Measurements from ENCODE around the gene NCK2.

NCK2 gene

DNA sequence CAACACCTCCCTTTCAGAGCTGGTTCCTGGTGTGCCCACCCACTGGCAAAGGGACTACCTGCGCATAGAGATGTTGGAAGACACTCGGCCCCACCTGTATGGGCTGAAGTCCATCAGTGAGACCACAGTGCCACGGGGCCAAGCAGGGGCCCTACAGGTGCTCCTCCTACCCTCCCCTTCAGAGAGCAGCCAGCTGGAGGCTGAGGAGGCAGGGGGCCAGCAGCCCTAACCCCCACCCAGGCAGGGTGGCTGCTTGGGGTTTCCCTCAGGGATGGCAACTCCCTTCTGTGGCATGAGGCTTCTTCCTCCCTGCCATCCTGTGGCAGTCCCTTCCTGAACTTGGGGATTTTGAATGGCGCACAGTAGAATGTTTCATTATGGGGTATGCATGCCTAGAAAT lies 125.3 kb downstream of the NCK2 start:
- no peak for DNase-seq (ENCODE audit: low read depth in 2 of 2)

DNA sequence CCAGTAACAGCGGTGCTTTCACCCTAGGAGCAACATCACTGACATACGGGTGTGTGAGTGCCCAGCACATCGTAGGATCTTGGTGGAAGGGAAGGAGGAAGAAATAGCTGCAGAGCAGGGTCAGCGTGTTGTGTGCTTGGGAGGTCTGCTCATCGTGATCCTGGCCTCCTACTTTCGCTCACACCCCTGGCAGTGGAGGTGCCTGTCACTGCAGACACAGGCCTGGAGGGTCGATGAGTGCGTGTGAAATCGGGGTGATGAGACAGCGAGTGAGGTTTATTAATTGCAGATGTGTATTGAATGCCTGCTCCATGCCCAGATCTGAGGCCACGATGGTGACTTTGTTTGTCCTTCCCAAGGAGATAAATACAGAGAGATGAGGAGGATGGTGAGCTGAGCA lies 126.1 kb downstream of the NCK2 start:
- DNase-seq (ENCODE audit: low read depth in 2 of 2): no peak

DNA sequence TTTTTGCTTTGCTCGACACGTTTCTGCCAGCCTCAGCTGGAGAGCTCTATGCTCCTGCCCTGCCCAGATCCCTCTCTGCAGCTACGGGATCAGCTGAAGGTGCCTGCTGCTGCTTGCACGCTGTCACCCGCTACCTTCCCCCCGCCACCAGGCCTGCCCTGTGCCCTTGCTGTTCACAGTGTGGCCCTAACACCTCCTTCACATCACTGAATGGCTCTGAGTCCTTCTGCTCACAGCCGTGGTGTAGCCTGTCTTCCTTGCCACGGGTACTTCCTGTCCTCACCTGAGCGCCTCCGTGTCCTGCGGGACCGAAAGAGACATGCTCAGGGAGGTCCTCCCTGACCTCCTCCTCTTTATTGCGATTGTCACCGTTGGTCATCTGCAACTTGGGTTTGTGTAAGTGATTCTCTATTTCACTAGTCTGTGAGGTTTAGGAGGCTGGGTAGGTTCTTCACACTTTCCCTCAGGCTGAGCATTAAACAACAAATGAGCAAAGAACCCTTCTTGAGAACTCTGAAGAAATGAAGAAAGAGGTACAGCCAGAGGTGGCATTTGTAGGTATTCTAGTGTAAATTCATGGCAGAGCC lies 127.5 kb downstream of the NCK2 start:
- DNase-seq (ENCODE audit: low read depth in 2 of 2): no peak

DNA sequence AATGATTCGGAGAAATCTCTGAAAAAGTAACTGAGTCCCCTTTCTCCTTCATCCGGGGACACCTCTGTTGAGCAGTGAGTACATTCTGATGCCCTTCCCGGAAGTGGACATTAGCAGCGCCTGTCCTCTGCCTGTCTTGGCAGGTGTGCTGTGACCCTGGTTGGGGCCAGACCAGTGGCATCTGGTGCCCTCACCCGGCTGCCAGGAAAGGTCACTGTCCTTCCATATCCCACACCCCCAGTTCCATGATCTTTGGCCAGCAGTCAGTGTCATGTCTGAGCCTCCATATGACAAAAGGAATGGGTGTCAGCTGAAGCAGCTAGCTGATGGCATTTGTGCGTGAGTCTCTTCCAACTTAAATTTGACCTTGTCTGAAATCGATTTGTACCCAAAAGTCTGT lies 128.1 kb downstream of the NCK2 start:
- DNase-seq (ENCODE audit: low read depth in 2 of 2): no peak

DNA sequence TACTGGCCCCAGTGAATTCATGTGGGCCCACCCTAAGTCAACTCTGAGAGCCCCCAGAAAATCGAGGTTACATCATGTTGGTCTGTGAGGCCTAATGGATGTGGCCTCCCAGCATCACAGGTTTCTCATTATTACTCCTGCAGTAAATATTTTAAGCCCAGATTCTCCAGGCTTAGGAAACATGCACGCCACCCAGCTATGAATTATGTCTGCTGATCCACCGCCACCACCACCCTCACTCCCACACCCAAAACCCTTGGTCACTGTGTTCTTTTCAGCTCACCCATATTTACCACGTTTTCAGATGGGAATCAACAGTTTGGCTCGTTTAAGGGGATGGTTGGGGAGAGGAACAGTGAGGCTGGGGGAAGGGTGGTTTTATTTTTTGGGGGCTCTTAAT lies 128.6 kb downstream of the NCK2 start:
- no peak for DNase-seq (ENCODE audit: low read depth in 2 of 2)

DNA sequence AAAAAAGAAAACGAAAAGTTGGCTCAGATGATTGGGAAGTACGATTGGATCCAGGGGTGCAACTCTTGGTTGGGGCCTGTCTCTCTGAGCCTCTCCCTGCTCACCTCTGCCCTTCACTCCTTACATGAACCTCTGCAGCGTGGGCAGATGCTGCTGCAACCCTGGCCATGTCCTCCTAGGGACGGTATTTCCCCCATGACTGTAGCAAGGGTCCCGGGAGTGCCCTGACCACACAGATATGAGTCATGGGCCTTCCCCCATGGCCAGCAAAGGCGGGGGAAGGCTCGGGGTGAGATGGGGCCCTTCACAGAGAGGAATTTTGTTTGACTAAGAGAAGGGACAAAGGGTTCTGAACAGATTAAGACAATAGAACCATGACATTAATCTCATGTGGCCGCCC lies 129.0 kb downstream of the NCK2 start:
- DNase-seq (ENCODE audit: low read depth in 2 of 2): peak; percentile 76 to 81

DNA sequence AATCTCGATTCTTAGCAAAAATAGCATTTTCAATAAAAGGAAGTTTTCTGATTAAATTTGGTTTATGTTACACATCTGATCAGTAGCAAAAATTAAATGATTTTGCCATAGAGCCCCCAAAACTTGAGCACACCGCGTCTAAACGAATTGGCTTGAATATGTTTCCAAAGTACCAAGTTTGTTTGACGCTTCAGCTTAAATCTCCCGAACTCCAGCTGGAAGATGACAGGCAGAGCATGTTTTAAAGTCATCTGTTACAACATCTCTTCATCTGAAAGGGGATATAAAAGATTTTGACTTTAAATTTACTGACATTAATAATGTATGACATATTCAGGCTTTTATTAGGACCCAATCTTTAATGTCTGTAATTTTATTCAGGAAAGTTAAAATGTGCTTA lies 129.8 kb downstream of the NCK2 start:
- no peak for DNase-seq (ENCODE audit: low read depth in 2 of 2)

DNA sequence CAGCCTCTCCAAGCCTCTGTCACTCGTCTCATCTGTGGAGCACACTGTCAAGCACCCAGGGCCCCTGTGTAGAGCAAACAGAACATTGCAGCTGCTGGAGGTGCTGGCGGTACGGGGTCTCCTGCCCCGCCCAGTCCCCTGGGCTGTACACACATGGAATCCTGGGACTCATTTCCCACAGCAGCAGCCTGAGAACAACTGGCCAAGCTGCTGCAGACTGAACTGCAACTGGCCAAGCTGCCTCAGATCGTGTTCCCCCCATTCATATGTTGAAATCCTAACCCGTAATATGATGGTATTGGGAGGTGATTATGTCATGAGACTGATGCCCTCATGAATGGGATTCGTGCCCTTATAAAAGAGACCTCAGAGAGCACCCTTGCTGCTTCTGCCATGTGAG lies 130.5 kb downstream of the NCK2 start:
- no peak for DNase-seq (ENCODE audit: low read depth in 2 of 2)

DNA sequence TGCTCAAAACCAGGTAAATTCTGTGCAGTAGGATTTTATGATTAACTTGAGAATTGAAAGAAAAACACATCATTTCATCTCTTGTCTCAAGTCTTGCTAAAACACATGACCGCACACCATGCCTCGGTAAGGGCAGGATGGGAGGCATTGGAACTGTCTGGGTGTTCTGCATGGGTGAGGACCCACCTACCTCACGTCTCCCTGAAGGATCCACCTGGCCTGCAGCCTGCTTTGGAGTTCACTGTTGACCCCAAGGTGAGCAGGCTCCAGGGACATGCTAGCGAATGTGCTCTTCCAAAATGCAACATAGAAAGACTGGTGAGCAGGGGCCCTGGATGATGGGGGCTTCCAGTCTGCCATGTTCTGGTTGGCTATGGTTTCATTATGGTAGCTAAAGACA lies 131.5 kb downstream of the NCK2 start:
- no peak for DNase-seq (ENCODE audit: low read depth in 2 of 2)

DNA sequence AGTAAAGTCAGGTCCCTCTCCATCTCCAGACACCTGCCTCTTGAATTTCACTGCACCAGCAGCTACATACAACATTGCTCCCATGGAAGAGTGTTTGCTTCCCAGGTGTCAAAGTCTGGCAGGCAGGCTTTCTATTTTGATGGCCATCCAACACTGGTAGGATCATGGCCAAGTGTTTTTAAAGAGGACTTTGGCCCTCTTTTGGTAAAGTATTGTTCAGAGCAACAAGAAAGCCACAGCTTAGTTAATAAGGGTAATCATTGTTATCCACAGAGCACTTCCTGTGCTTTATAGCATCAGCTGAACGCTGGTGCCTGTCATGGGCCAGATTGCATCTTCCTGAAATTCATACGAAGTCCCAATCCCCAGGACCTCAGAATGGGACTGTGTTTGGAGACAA lies 133.2 kb downstream of the NCK2 start:
- no peak for DNase-seq (ENCODE audit: low read depth in 2 of 2)

DNA sequence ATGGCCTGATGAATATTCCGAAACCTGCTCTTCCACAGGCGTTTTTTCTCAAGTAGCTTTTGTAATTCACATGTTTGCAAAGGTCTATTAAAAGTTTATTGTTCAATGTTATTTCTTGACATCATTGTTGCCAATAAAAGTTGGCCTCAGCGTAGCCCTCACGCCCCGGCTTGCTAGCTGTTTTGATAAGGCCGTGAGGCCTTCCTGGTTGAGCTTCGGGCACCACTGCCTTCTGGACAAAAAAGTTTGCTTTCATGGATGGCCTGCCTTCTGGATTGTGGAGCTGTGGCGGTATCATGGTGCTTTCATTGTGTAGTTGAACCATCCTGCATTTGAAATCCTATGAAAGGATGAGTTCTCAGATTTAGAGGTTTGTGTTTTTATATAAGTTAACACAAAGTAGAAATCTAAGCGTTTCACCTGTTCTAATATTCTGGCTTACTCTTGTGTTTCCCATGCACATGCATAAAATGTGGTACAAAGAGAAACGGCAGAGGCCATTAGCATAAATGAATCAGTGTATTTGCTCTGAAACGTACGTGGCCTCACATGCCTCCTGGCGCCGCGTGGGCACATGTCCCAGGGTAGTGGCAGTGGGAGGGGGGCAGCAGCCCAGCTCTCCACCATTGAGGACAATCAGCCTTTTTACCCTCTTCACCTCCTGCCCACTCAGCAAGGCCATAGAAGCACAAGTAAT lies 134.5 kb downstream of the NCK2 start:
- DNase-seq (ENCODE audit: low read depth in 2 of 2): no peak

DNA sequence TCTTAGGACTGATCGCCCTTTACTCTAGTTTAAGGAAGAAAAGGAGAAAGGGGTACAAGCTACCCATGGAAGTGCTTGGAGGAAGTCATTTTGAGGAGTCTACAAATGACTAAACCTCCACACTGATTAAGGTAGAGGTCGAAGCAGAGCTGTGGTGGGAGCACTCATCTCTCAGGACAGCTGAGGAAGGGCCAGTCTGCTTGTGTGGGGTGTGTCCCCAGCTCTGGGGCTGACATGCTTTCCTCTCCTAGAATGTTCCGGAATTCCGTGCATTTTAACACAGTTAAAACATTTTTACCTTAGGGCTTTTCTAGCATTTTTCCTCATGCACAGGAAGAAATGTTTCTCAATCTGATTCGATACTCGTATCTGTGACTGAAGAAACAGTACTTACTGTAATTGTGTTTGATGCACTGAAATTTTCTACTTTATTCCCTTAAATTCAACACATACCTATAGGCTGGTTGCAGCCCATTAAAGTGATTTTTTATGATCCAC lies 135.1 kb downstream of the NCK2 start:
- DNase-seq (ENCODE audit: low read depth in 2 of 2): no peak

DNA sequence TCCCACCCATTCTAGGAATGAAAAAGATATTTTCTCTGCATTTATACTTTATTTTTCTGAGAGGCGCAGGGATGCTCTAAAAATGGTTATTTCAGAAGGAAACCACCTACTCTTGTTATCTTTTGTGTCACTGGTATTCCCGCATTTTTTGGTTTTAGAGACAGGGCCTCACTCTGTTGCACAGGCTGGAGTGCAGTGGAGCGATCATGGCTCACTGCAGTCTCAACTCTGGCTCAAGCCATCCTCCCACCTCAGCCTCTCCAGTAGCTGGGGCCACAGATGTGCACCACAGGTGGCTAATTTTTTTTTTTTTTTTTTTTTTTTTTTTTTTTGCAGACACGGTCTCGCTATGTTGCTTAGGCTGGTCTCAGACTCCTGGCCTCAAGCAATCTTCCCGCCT lies 135.9 kb downstream of the NCK2 start:
- DNase-seq (ENCODE audit: low read depth in 2 of 2): no peak

DNA sequence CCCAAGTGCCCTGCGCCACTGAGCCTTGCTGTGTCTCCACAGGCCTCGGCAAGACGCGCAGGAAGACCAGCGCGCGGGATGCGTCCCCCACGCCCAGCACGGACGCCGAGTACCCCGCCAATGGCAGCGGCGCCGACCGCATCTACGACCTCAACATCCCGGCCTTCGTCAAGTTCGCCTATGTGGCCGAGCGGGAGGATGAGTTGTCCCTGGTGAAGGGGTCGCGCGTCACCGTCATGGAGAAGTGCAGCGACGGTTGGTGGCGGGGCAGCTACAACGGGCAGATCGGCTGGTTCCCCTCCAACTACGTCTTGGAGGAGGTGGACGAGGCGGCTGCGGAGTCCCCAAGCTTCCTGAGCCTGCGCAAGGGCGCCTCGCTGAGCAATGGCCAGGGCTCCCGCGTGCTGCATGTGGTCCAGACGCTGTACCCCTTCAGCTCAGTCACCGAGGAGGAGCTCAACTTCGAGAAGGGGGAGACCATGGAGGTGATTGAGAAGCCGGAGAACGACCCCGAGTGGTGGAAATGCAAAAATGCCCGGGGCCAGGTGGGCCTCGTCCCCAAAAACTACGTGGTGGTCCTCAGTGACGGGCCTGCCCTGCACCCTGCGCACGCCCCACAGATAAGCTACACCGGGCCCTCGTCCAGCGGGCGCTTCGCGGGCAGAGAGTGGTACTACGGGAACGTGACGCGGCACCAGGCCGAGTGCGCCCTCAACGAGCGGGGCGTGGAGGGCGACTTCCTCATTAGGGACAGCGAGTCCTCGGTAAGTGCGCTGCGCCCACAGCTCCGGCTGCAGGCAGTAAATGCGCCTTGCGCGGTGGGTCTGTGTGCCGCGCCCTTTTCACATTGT lies 136.8 kb downstream of the NCK2 start:
- DNase-seq (ENCODE audit: low read depth in 2 of 2): no peak

DNA sequence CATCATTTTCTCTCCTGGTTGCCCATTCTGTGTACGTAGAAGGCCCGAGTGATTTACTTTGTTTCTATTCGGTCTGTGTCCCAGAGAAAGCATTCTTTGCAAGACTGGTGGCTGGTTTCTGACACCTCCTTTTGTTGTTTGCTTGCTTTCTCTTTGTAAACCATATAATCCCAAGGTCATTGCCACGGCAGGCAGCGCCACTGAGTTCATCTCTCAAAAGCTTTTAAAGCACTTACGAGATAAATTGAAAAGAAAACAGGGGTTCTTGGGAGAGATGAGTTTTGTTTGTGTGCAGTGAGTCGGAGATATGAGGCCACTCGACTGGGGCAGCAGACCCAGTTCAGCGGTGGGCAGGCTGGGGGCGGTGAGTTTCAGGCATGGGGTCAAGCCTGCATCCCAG lies 137.6 kb downstream of the NCK2 start:
- DNase-seq (ENCODE audit: low read depth in 2 of 2): no peak

DNA sequence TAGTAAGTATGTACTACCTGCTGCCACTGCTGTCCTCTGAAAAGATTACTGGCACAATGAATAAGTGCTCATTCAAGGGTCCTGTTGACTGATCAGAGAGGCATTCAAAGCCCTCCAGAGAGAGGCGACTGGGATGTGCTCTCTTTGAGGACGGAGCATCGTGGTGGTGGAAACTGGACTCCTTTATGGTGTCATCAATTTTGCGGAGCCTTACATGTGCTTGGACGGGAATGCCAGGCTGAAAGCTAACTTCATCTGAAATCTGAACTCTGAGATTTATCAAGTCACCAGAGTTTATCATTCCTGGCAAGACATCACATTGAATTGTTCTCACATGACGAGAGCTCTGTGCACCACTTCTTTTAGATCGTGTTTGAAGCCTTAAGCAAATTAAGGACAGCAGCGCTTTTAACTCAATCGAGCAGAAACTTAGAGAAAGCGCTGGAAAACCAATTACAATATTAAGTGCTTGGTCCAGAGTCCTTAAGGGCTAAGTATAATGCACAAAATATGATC lies 138.3 kb downstream of the NCK2 start:
- DNase-seq (ENCODE audit: low read depth in 2 of 2): no peak

DNA sequence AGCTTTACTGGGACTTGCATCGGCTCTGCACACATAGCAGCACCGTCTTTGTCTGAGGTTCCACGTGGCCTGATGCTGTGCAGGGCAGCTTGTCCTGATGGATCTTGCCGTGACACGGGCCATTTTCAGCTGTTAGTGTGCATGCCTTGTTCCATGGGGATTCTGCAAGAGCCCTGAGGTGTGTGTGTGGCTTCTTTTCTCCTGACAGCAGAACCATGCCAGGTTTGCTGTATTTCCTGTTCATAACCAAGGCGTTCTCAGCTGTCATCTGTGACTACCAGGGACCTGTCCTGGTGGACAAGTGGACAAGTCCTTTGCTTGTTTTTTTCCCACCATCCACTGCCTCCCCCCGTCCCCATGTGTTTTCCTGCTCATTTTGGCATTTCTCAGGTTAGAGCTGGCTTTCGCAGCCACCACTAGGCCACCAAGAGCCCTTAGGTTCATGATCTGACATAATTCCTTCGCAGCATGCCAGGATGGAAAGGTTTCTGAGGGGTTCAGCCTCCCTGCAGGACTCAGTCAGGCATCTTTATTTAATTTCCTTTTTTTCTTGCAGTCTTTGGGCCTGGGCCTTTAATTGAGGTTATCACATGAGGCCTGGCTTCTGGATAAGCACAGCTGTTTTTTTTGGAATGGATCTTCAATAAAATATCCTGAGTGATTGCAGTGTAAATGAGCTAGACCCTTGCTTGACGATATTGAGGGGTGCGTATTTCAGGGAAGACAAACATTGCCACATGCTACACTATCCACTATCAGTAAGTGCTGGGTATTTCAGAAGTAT lies 139.4 kb downstream of the NCK2 start:
- DNase-seq (ENCODE audit: low read depth in 2 of 2): no peak

DNA sequence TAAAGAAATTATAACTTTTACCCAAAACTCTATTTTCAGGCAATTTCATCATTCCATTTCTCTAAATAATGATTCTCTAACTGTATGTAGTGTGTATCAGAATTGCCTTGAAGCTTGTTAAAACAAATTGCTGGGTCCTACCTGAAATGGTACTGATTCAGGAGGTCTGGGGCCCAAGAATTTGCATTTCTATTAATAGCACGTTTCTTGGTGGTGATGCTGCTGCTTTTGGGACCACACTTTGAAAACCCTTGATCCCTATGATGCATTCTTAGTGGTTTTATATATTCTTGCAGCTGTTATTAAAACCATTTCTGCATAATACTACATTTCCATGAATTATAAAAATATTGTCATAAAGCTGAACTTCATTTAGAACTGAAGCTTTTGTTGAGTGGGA lies 140.7 kb downstream of the NCK2 start:
- no peak for DNase-seq (ENCODE audit: low read depth in 2 of 2)

DNA sequence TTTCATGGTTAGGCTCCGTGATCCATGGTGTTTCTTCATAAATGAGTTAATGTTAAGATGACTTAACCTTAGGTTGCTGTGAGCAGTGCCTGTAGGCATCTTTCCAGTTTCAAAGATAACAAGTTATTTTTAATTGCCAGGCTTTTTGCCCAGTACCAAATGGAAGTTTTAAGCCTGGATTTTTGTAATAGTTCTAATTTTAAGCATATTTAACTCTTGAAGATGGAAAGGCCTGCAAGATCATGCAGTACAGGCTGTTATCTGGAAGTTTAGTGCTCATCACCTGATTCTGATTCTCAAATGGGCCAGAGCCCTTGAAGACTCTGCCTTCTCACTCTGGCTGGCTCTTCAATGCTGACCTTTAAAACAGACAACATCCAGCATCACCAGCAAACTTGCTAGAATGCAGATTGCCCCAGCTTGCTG lies 141.3 kb downstream of the NCK2 start:
- no peak for DNase-seq (ENCODE audit: low read depth in 2 of 2)

DNA sequence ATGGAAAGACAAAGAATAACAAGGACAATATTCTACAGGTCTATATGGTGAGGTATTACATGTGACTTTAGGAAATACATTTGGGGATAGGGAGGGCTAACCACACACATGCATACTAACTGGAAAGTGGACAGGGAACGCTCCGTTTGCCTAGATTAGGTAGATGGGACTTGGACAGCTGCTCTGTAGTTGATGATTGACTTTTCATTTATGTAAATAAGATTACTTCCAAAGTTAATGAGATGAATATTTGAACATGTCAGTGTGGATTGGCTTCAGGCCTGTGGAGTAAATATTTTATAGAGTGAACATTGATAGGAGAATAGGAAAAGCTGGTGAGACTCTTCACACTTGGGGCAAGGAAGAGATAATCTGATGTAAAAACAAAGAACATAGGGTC lies 142.0 kb downstream of the NCK2 start:
- no peak for DNase-seq (ENCODE audit: low read depth in 2 of 2)

DNA sequence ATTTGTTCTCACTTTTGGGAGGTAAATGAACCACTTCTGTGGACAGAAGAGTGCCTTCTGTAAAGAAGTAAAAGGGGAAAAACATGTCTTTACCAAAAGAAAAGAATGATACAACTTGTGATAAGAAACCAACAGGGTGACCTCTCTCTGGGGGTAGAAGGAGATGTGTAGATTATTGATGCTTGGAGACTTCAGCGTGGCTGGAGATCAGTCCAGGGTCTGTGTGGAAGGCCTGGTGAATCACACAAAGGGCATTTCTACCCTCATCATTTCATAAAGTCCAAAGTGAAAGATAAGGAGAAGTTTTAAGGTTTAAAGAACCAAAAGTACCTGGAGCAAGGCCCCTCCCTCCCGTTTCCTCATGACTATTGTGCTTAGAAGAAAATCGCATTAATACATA lies 142.5 kb downstream of the NCK2 start:
- DNase-seq (ENCODE audit: low read depth in 2 of 2): no peak

DNA sequence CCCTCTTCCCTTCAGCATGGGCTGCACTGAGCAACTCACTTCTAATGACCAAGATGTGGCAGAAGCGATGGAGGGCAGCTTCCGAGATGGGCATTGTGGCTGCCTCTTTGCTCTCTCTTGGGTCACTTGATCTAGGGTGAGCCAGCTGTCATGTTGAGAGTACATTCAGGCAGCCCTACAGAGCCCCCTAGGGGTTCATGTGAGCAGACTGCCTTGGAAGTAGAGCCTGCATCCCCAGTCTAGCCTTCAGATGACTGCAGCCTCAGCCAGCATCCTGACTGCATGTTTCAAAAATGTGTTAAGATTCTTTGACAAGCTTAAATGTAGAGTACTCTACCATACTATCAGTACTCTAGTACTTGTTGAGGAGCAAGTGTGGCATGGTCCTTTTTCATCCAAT lies 143.9 kb downstream of the NCK2 start:
- no peak for DNase-seq (ENCODE audit: low read depth in 2 of 2)
